ENCODE results near the gene PNPO. TPM values are rescaled to one million over a fixed set of nuclear protein-coding genes. Genes with fewer than 3 reads are reported as not detected.

Gene PNPO
- total and polyA plus RNA-seq, 7 donors = 9.6 to 16.5 (median 14.3) TPM

DNA sequence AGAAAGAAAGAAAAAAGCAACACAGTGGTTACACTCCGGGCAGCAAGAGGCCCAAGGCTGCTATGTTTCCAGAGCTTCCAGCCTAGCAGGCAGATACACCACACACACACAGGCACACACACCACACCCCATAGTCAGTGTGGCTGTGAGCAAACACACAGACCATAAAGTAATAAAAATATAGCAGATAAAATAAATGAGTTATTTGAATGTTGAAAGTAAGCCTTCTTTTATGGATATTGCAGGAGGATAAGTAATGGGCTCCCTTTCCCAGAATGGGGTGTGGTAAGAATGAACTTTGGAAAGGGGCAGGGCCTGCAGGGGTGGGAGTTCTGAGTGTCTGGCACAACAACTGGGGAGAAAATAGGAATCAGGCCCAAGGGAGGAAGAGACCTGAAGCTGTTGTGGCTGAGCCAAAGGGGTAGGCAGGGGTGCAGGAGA is 24.7 kb downstream of the PNPO start:
- Histone ChIP-seq H3K27ac (peak overlapping the region in 3 of 4 donors; percentile 7 to 14 (median 7)), H3K4me3 (no peak overlapping the region), H3K36me3 (no peaks in the 10 kb centered on the region), H3K9me3 (no peaks in the 10 kb centered on the region), H3K27me3 (no peaks in the 10 kb centered on the region), H3K4me1 (peaks cover 0 to 12% (median 8%) of the 10 kb centered on the region in 4 donors)
- TF ChIP-seq POLR2AphosphoS5 (IDR thresholded peaks at IDR 0.05) = peak in 1 of 4 donors; percentile 6
- no peak for TF ChIP-seq EP300 (IDR thresholded peaks at IDR 0.05)
- TF ChIP-seq, protein P1, sequence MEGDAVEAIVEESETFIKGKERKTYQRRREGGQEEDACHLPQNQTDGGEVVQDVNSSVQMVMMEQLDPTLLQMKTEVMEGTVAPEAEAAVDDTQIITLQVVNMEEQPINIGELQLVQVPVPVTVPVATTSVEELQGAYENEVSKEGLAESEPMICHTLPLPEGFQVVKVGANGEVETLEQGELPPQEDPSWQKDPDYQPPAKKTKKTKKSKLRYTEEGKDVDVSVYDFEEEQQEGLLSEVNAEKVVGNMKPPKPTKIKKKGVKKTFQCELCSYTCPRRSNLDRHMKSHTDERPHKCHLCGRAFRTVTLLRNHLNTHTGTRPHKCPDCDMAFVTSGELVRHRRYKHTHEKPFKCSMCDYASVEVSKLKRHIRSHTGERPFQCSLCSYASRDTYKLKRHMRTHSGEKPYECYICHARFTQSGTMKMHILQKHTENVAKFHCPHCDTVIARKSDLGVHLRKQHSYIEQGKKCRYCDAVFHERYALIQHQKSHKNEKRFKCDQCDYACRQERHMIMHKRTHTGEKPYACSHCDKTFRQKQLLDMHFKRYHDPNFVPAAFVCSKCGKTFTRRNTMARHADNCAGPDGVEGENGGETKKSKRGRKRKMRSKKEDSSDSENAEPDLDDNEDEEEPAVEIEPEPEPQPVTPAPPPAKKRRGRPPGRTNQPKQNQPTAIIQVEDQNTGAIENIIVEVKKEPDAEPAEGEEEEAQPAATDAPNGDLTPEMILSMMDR (IDR thresholded peaks at IDR 0.05) = no peak
- peak in 1 of 2 donors; percentile 39 for TF ChIP-seq POLR2A (IDR thresholded peaks at IDR 0.05)
- intact Hi-C loops (cut with DNase I) = no loop called here
- 11 to 52% methylated on average over 1 of the region's 1 CpG for WGBS, 2 donors
- no peak for DNase-seq

DNA sequence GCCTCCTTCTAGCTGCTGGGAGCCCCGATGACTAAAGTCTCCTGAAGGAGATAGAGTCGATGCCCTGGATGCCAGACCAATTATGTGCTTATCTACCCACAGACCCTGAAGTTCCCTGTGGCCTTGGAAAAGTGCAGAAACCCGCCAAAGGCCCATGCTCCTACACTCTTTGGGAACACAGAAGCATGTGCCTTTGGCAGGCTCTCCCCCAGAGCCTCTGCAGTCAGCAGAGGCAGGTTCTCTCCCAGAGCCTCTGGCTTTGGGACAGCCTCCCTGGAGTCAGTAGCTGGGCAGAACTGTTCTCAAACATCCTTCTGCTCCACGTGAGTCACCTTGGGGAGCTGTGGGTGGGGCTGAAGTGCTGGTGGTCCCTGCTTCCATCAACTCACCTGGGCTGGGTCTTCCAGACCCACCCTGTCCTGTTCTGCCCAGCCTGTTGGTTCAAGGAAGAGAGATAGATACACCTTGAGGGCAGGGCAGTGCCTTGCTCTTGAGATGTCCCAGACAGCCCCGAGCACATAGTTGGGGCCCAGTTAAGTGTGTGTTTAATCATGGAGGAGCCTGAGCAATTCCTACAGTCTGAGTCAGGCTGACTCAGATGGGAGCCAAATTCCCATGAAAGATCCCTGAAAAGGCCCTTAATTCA is 26.4 kb downstream of the PNPO start:
- no peak overlapping the region for H3K27ac ChIP-seq
- H3K36me3 ChIP-seq = no peaks in the 10 kb centered on the region
- H3K27me3 ChIP-seq = no peaks in the 10 kb centered on the region
- WGBS, 2 donors = 12 to 49% methylated on average over 5 of the region's 5 CpGs
- peaks cover 0 to 26% (median 17%) of the 10 kb centered on the region in 4 donors for H3K4me1 ChIP-seq
- H3K9me3 ChIP-seq = no peaks in the 10 kb centered on the region
- H3K4me3 ChIP-seq = no peak overlapping the region
- TF ChIP-seq POLR2A (IDR thresholded peaks at IDR 0.05) (no peak), POLR2AphosphoS5 (IDR thresholded peaks at IDR 0.05) (no peak), EP300 (IDR thresholded peaks at IDR 0.05) (no peak)
- TF ChIP-seq, protein P1 (IDR thresholded peaks at IDR 0.05) = no peak
- intact Hi-C loops (cut with DNase I) = no loop called here
- DNase-seq = no peak

DNA sequence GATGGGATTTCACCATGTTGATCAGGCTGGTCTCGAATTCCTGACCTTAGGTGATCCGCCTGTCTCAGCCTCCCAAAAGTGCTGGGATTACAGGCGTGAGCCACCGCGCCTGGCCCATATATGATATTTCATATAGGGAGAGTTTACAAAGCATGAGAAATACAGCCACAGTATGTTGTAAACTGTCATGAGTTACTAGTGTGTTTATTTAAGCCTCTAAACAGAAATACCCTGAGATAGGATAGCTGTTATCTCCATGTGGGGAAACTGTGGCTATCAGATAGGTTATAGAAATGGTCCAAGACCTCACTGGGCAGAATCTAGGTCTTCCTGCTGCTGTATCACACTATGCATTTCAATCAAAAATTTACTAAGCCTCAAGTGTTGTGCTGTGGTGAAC is 27.5 kb downstream of the PNPO start:
- TF ChIP-seq EP300 (IDR thresholded peaks at IDR 0.05) = no peak
- no peak for TF ChIP-seq POLR2AphosphoS5 (IDR thresholded peaks at IDR 0.05)
- TF ChIP-seq, protein P1 (IDR thresholded peaks at IDR 0.05) = no peak
- no peak for TF ChIP-seq POLR2A (IDR thresholded peaks at IDR 0.05)
- DNase-seq = no peak
- Histone ChIP-seq H3K4me3 (no peak overlapping the region), H3K27ac (no peak overlapping the region), H3K4me1 (peaks cover 0 to 26% (median 17%) of the 10 kb centered on the region in 4 donors), H3K27me3 (no peaks in the 10 kb centered on the region), H3K36me3 (peaks cover 0 to 6% (median 2%) of the 10 kb centered on the region in 4 donors), H3K9me3 (no peaks in the 10 kb centered on the region)
- 43 to 76% methylated on average over 5 of the region's 5 CpGs for WGBS, 2 donors
- intact Hi-C loops (cut with DNase I) = no loop called here

DNA sequence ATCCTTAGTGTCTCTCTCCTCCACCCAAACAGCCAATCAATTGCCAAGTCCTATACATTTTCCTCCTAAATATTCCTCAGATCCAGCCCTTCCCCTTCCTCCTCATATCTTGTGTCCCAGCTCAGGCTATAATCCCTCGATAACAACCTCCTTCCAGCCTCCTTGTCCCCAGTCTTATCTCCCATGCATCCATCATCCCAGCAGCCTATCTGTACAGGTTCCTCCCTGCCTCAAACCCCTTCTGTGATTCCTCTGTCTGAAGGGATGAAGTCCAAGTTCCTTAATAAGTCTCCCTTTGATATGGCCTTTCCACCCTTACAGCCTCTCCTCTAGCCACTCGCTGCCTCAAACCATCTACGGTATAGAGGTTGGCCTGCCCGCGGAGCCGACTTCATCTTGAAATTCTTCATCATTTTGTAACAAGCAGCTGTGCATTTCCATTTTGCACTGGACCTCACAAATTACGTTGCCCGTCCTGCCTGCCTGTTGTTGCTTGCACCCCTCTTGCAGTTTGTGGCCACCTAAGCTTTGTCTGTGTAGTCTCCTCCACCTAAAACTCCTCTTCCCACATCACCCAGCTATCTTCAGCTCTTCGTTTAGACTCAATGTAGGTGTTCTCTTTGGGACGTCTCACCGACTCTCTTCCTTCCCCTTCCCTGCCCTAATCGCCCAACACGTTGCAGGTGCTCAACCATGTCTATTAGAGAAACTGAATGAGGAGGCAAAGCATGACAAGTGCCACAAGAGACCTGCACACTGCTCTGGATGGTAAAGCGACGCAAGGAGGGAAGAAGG is 28.8 kb downstream of the PNPO start:
- Histone ChIP-seq H3K27ac (peak overlapping the region in 2 of 4 donors; percentile 18 to 43), H3K4me3 (peak overlapping the region; percentile 2 to 72 (median 38)), H3K4me1 (peaks cover 0 to 26% (median 17%) of the 10 kb centered on the region in 4 donors), H3K9me3 (no peaks in the 10 kb centered on the region), H3K27me3 (no peaks in the 10 kb centered on the region), H3K36me3 (peaks cover 0 to 19% (median 13%) of the 10 kb centered on the region in 4 donors)
- WGBS, 2 donors = 40 to 48% methylated on average over 15 of the region's 15 CpGs
- intact Hi-C loops (cut with DNase I) = loop anchor here (1.0 to 10.0 kb wide), 4 partner anchors 21 to 129 kb away; partner anchors contain the start of genes PNPO and SCRN2
- TF ChIP-seq POLR2AphosphoS5 (IDR thresholded peaks at IDR 0.05) (no peak), POLR2A (IDR thresholded peaks at IDR 0.05) (no peak), EP300 (IDR thresholded peaks at IDR 0.05) (no peak)
- TF ChIP-seq, protein P1 (IDR thresholded peaks at IDR 0.05) = no peak
- no peak for DNase-seq

Data from sigmoid colon (tissue), 7 donors.